ENCODE data around the gene PTPRD. TPM values are rescaled to one million over a fixed set of nuclear protein-coding genes. Genes with fewer than 3 reads are reported as not detected.

PTPRD gene
- total RNA-seq, 1 experiment from 2014 or later = not detected

GRCh38 chr9:8673830-8674229 is 1939.0 kb downstream of the PTPRD start:
- Histone ChIP-seq H3K36me3 (ENCODE audit: control insufficient read depth, insufficient read depth, low read length) (no peaks in the 10 kb centered on the region), H3K4me1 (ENCODE audit: control insufficient read depth, insufficient read depth, low read length) (no peaks in the 10 kb centered on the region), H3K9me3 (ENCODE audit: control insufficient read depth, insufficient read depth, low read depth, low read length) (no peaks in the 10 kb centered on the region), H3K27me3 (ENCODE audit: control insufficient read depth, insufficient read depth, low read length) (no peaks in the 10 kb centered on the region), H3K4me3 (ENCODE audit: low read depth in 2 of 2, low read length in 2 of 2) (no peak overlapping the region), H3K27ac (ENCODE audit: low read length) (no peak overlapping the region)
- TF ChIP-seq SIN3A (IDR thresholded peaks at IDR 0.05; ENCODE audit: borderline replicate concordance, insufficient read depth, low read depth, low read length) (no peak), POLR2AphosphoS5 (IDR thresholded peaks at IDR 0.05; ENCODE audit: low read depth, low read length) (no peak), TCF7L2 (IDR thresholded peaks at IDR 0.05; ENCODE audit: low read depth, low read length) (no peak), CTCF (IDR thresholded peaks at IDR 0.05) (no peak)
- DNase-seq (ENCODE audit: low read depth, low spot score) = no peak
- POLR2A ChIA-PET = no interaction called here
- no peak for ATAC-seq
- BruUV-seq (replicated peaks) = no TSS peak
- CTCF ChIA-PET = no interaction called here
- intact Hi-C loops (cut with micrococcal nuclease; ENCODE audit: unreplicated experiment) (no loop called here), in situ Hi-C loops (cut with HindIII; ENCODE audit: low pct_unique_long_range_greater_than_20kb, low sequenced_read_pairs) (no loop called here)

GRCh38 chr9:8670751-8671150 is 1942.1 kb downstream of the PTPRD start:
- ATAC-seq (no peak), DNase-seq (ENCODE audit: low read depth, low spot score) (no peak)
- Histone ChIP-seq H3K27me3 (ENCODE audit: control insufficient read depth, insufficient read depth, low read length) (no peaks in the 10 kb centered on the region), H3K9me3 (ENCODE audit: control insufficient read depth, insufficient read depth, low read depth, low read length) (no peaks in the 10 kb centered on the region), H3K4me3 (ENCODE audit: low read depth in 2 of 2, low read length in 2 of 2) (no peak overlapping the region), H3K36me3 (ENCODE audit: control insufficient read depth, insufficient read depth, low read length) (no peaks in the 10 kb centered on the region), H3K4me1 (ENCODE audit: control insufficient read depth, insufficient read depth, low read length) (no peaks in the 10 kb centered on the region), H3K27ac (ENCODE audit: low read length) (no peak overlapping the region)
- intact Hi-C loops (cut with micrococcal nuclease; ENCODE audit: unreplicated experiment) (no loop called here), in situ Hi-C loops (cut with HindIII; ENCODE audit: low pct_unique_long_range_greater_than_20kb, low sequenced_read_pairs) (no loop called here)
- POLR2A ChIA-PET = no interaction called here
- no TSS peak for BruUV-seq (replicated peaks)
- CTCF ChIA-PET = no interaction called here
- no peak for TF ChIP-seq REST (IDR thresholded peaks at IDR 0.05; ENCODE audit: insufficient read depth in 1 of 2, low read depth in 2 of 2, low read length in 1 of 2)
- no peak for TF ChIP-seq POLR2AphosphoS5 (IDR thresholded peaks at IDR 0.05; ENCODE audit: low read depth, low read length)
- no peak for TF ChIP-seq TCF7L2 (IDR thresholded peaks at IDR 0.05; ENCODE audit: low read depth, low read length)
- TF ChIP-seq SIN3A (IDR thresholded peaks at IDR 0.05; ENCODE audit: borderline replicate concordance, insufficient read depth, low read depth, low read length) = no peak
- no peak for TF ChIP-seq CTCF (IDR thresholded peaks at IDR 0.05)
